Measurements from ENCODE around the gene RBM18.

Gene RBM18

GRCh38 chr9:122201641-122202040, 63.0 kb downstream of the RBM18 start:
- DNase-seq = no peak

- DNase-seq = no peak
Measured at GRCh38 chr9:122200960-122201595, 63.6 kb downstream of the RBM18 start.

GRCh38 chr9:122197882-122198281, 66.8 kb downstream of the RBM18 start:
- no peak for DNase-seq

- no peak for DNase-seq
Measured at GRCh38 chr9:122197426-122197825, 67.2 kb downstream of the RBM18 start.

- DNase-seq = no peak
Measured at GRCh38 chr9:122195875-122196274, 68.8 kb downstream of the RBM18 start.

- no peak for DNase-seq
Measured at GRCh38 chr9:122193651-122194050, 71.0 kb downstream of the RBM18 start.

GRCh38 chr9:122192914-122193525, 71.6 kb downstream of the RBM18 start:
- no peak for DNase-seq

- no peak for DNase-seq
Measured at GRCh38 chr9:122192261-122192875, 72.3 kb downstream of the RBM18 start.

GRCh38 chr9:122191584-122191983, 73.1 kb downstream of the RBM18 start:
- DNase-seq = no peak

GRCh38 chr9:122190597-122191381, 73.9 kb downstream of the RBM18 start:
- DNase-seq = no peak

- DNase-seq = no peak
Measured at GRCh38 chr9:122188369-122188768, 76.3 kb downstream of the RBM18 start.
